Measurements from ENCODE around the gene WFIKKN2. TPM values are rescaled to one million over a fixed set of nuclear protein-coding genes. Genes with fewer than 3 reads are reported as not detected.

Gene WFIKKN2
- total and polyA plus RNA-seq, 10 of the 15 experiments (the other 5 are each of a cell fraction or from before 2014, with no cell fraction given) = 0.06 TPM; not detected in 9

DNA sequence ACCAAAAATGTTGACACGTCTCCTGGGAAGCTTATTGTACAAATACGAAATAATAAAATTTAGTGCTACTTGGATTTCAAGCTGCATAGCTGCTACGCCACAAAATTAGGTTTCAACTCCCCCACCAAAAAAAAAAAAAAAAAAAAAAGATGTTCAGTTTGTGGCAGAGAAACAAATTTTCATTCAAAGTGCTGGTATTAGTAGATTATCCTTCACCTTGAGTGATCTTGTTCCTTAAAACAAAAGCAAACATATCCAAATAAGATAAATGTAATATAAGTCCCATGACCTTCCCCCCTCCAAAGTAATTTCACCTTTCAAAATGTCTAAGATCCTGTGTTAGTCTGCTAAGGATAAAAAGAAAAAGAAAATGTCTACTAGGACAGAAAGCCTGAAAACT, 28.5 kb downstream of the WFIKKN2 start (continued):
- TF ChIP-seq, protein P1, sequence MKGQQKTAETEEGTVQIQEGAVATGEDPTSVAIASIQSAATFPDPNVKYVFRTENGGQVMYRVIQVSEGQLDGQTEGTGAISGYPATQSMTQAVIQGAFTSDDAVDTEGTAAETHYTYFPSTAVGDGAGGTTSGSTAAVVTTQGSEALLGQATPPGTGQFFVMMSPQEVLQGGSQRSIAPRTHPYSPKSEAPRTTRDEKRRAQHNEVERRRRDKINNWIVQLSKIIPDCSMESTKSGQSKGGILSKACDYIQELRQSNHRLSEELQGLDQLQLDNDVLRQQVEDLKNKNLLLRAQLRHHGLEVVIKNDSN (IDR thresholded peaks at IDR 0.05; ENCODE audit: borderline replicate concordance, extremely low read length, insufficient read depth, low read depth, low read length) = no peak
- TF ChIP-seq, protein P2, sequence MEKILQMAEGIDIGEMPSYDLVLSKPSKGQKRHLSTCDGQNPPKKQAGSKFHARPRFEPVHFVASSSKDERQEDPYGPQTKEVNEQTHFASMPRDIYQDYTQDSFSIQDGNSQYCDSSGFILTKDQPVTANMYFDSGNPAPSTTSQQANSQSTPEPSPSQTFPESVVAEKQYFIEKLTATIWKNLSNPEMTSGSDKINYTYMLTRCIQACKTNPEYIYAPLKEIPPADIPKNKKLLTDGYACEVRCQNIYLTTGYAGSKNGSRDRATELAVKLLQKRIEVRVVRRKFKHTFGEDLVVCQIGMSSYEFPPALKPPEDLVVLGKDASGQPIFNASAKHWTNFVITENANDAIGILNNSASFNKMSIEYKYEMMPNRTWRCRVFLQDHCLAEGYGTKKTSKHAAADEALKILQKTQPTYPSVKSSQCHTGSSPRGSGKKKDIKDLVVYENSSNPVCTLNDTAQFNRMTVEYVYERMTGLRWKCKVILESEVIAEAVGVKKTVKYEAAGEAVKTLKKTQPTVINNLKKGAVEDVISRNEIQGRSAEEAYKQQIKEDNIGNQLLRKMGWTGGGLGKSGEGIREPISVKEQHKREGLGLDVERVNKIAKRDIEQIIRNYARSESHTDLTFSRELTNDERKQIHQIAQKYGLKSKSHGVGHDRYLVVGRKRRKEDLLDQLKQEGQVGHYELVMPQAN (conservative IDR thresholded peaks at IDR 0.05) = no peak
- no peak for TF ChIP-seq NRF1 (conservative IDR thresholded peaks at IDR 0.05; ENCODE audit: low read depth, low read length)
- TF ChIP-seq HDGF (IDR thresholded peaks at IDR 0.05) = no peak
- TF ChIP-seq RELA (IDR thresholded peaks at IDR 0.05; ENCODE audit: borderline replicate concordance, partially characterized antibody) = no peak

GRCh38 chr17:50864747-50865059, 29.3 kb downstream of the WFIKKN2 start:
- FAIRE-seq = no peak
- Histone ChIP-seq H3K4me1 (ENCODE audit: control insufficient read depth, insufficient read depth, low read length) (no peaks in the 10 kb centered on the region), H3K4me2 (ENCODE audit: control insufficient read depth, insufficient read depth) (peak overlapping the region; percentile 75), H3K4me3 (peak overlapping the region; percentile 92), H3K79me2 (ENCODE audit: control insufficient read depth, insufficient read depth, low read length) (peaks cover 39% of the 10 kb centered on the region), H3K9me3 (replicated peaks; ENCODE audit: control insufficient read depth, insufficient read depth, low read length) (no peaks in the 10 kb centered on the region), H4K20me1 (ENCODE audit: control insufficient read depth, insufficient read depth) (no peaks in the 10 kb centered on the region), H2AFZ (ENCODE audit: control insufficient read depth, low read depth, low read length) (no peak overlapping the region; the same call in 1 of the 2 replicates), H3K27me3 (replicated peaks in 1 of 2; ENCODE audit: control insufficient read depth in 2 of 2, insufficient read depth in 2 of 2, low read length in 1 of 2) (no peaks in the 10 kb centered on the region), H3K27ac (ENCODE audit: control insufficient read depth, insufficient read depth) (peak overlapping the region; percentile 68; the same call in 1 of the 2 replicates), H3K9ac (ENCODE audit: control insufficient read depth, insufficient read depth, low read length) (peak overlapping the region; percentile 68), H3K36me3 (ENCODE audit: control insufficient read depth in 2 of 2, insufficient read depth in 2 of 2, low read length in 1 of 2) (no peaks in the 10 kb centered on the region; a peak in 1 of 4 replicates)
- SMC1A ChIA-PET (ENCODE audit: uncharacterized antibody, unreplicated experiment) = interaction anchor here (1.5 to 5.6 kb wide), 5 partner anchors 8 to 92 kb away, joined by 3 to 46 read pairs (median 3); no protein-coding TSS in a partner anchor
- WGBS (ENCODE audit: insufficient coverage, insufficient replicate concordance, low lambda C conversion rate, missing lambda C conversion rate) = 10% methylated on average over 6 of the region's 6 CpGs
- POLR2A ChIA-PET = interaction anchor here (1.3 to 3.5 kb wide), 2 partner anchors 9 to 12 kb away, joined by 4 to 31 read pairs; no protein-coding TSS in a partner anchor
- in situ Hi-C loops (cut with MboI) = loop anchor here (5.0 kb wide), 2 partner anchors 48 to 288 kb away; partner anchors contain the start of gene NME1
- BruUV-seq (replicated peaks) = no TSS peak
- no peak for ATAC-seq
- RAD21 ChIA-PET (ENCODE audit: unreplicated experiment) = interaction anchor here (3.9 kb wide), 1 partner anchor 12 kb away, joined by 19 read pairs; no protein-coding TSS in a partner anchor
- DNase-seq (ENCODE audit: low read depth, low spot score) = no peak
- CTCF ChIA-PET = interaction anchor here (0.7 to 8.7 kb wide), 6 partner anchors 9 to 467 kb away, joined by 3 to 85 read pairs (median 6); partner anchors contain the start of gene LRRC59
- intact Hi-C loops (cut with micrococcal nuclease; ENCODE audit: unreplicated experiment) = loop anchor here (2.0 to 10.0 kb wide), 3 partner anchors 188 to 390 kb away; partner anchors contain the start of gene NME1
- TF ChIP-seq NFXL1 (IDR thresholded peaks at IDR 0.05; ENCODE audit: borderline replicate concordance) = no peak
- TF ChIP-seq, protein P3, sequence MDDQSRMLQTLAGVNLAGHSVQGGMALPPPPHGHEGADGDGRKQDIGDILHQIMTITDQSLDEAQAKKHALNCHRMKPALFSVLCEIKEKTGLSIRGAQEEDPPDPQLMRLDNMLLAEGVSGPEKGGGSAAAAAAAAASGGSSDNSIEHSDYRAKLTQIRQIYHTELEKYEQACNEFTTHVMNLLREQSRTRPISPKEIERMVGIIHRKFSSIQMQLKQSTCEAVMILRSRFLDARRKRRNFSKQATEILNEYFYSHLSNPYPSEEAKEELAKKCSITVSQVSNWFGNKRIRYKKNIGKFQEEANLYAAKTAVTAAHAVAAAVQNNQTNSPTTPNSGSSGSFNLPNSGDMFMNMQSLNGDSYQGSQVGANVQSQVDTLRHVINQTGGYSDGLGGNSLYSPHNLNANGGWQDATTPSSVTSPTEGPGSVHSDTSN (IDR thresholded peaks at IDR 0.05; ENCODE audit: insufficient replicate concordance, low read depth, low read length) = no peak
- TF ChIP-seq MTA3 (IDR thresholded peaks at IDR 0.05; ENCODE audit: borderline replicate concordance, low read length) = no peak
- no peak for TF ChIP-seq EP300 (IDR thresholded peaks at IDR 0.05; ENCODE audit: borderline replicate concordance in 1 of 2, control insufficient read depth in 1 of 2, low read depth in 2 of 2, low read length in 2 of 2)
- TF ChIP-seq, protein P4, sequence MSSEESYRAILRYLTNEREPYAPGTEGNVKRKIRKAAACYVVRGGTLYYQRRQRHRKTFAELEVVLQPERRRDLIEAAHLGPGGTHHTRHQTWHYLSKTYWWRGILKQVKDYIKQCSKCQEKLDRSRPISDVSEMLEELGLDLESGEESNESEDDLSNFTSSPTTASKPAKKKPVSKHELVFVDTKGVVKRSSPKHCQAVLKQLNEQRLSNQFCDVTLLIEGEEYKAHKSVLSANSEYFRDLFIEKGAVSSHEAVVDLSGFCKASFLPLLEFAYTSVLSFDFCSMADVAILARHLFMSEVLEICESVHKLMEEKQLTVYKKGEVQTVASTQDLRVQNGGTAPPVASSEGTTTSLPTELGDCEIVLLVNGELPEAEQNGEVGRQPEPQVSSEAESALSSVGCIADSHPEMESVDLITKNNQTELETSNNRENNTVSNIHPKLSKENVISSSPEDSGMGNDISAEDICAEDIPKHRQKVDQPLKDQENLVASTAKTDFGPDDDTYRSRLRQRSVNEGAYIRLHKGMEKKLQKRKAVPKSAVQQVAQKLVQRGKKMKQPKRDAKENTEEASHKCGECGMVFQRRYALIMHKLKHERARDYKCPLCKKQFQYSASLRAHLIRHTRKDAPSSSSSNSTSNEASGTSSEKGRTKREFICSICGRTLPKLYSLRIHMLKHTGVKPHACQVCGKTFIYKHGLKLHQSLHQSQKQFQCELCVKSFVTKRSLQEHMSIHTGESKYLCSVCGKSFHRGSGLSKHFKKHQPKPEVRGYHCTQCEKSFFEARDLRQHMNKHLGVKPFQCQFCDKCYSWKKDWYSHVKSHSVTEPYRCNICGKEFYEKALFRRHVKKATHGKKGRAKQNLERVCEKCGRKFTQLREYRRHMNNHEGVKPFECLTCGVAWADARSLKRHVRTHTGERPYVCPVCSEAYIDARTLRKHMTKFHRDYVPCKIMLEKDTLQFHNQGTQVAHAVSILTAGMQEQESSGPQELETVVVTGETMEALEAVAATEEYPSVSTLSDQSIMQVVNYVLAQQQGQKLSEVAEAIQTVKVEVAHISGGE (CRISPR knock-in tag; IDR thresholded peaks at IDR 0.05) = no peak
- no peak for TF ChIP-seq NRF1 (conservative IDR thresholded peaks at IDR 0.05; ENCODE audit: low read depth, low read length)
- TF ChIP-seq ZNF24 (IDR thresholded peaks at IDR 0.05) = no peak
- TF ChIP-seq RBBP5 (conservative IDR thresholded peaks at IDR 0.05) = no peak
- TF ChIP-seq SPI1 (IDR thresholded peaks at IDR 0.05; ENCODE audit: borderline replicate concordance, insufficient read depth, low read depth, low read length) = no peak
- TF ChIP-seq TCF12 (IDR thresholded peaks at IDR 0.05; ENCODE audit: low read depth, low read length) = no peak

Measured in GM12878 (cell line).